ENCODE measurements around the gene GARIN3.
A peak's percentile ranks its signal among the peaks of the same experiment; 100 is the strongest.
"Not testable (repeated sequence)": the region's sequence is repeated elsewhere in the genome, so short reads cannot be mapped to it uniquely, and the experiment has no call there.

Gene GARIN3

GRCh38 chr5:157166214-157167213 lies at the start of gene GARIN3:
TSS of gene GARIN3 (minus strand) at chr5:157166264. CDS start at chr5:157166168, 96 bp downstream.
- FAIRE-seq (no peak), DNase-seq (ENCODE audit: low spot score) (no peak)

GRCh38 chr5:157215514-157216167 lies 49.6 kb upstream of the GARIN3 start:
- FAIRE-seq: no peak
- peak; percentile 28 for DNase-seq (ENCODE audit: low spot score)

- DNase-seq (ENCODE audit: low spot score) (no peak), FAIRE-seq (peak; percentile 60)
These were observed 48.9 kb upstream of the GARIN3 start for GRCh38 chr5:157214861-157215513.

- DNase-seq (ENCODE audit: low spot score) (no peak), FAIRE-seq (no peak)
These were observed 48.4 kb upstream of the GARIN3 start for GRCh38 chr5:157214415-157214814.

GRCh38 chr5:157213527-157214243 lies 47.6 kb upstream of the GARIN3 start:
- FAIRE-seq: no peak
- no peak for DNase-seq (ENCODE audit: low spot score)

GRCh38 chr5:157212307-157212706 lies 46.2 kb upstream of the GARIN3 start:
- DNase-seq (ENCODE audit: low spot score) (no peak), FAIRE-seq (no peak)

- not testable (repeated sequence) for FAIRE-seq
These were observed 44.6 kb upstream of the GARIN3 start for GRCh38 chr5:157210652-157211051.

GRCh38 chr5:157205708-157206107 lies 39.6 kb upstream of the GARIN3 start:
- FAIRE-seq (no peak), DNase-seq (ENCODE audit: low spot score) (no peak)

More at GRCh38 chr5:157210652-157211051, 44.6 kb upstream of the GARIN3 start:
- DNase-seq (ENCODE audit: low spot score): not testable (repeated sequence)

GRCh38 chr5:157204765-157205164 lies 38.7 kb upstream of the GARIN3 start:
- FAIRE-seq (no peak), DNase-seq (ENCODE audit: low spot score) (no peak)

- no peak for DNase-seq (ENCODE audit: low spot score)
- no peak for FAIRE-seq
These were observed 37.4 kb upstream of the GARIN3 start for GRCh38 chr5:157203417-157203816.

GRCh38 chr5:157201857-157202256 lies 35.8 kb upstream of the GARIN3 start:
- DNase-seq (ENCODE audit: low spot score) (no peak), FAIRE-seq (no peak)

GRCh38 chr5:157198277-157198986 lies 32.4 kb upstream of the GARIN3 start:
- FAIRE-seq (no peak), DNase-seq (ENCODE audit: low spot score) (no peak)

GRCh38 chr5:157197086-157197485 lies 31.0 kb upstream of the GARIN3 start:
- FAIRE-seq (no peak), DNase-seq (ENCODE audit: low spot score) (no peak)

- no peak for FAIRE-seq
- DNase-seq (ENCODE audit: low spot score): no peak
These were observed 30.0 kb upstream of the GARIN3 start for GRCh38 chr5:157196045-157196444.

GRCh38 chr5:157193699-157194424 lies 27.8 kb upstream of the GARIN3 start:
- FAIRE-seq (no peak), DNase-seq (ENCODE audit: low spot score) (no peak)

- FAIRE-seq (no peak), DNase-seq (ENCODE audit: low spot score) (no peak)
These were observed 23.2 kb upstream of the GARIN3 start for GRCh38 chr5:157189223-157189622.

GRCh38 chr5:157188270-157188669 lies 22.2 kb upstream of the GARIN3 start:
- FAIRE-seq (no peak), DNase-seq (ENCODE audit: low spot score) (no peak)

- DNase-seq (ENCODE audit: low spot score): no peak
- no peak for FAIRE-seq
These were observed 21.1 kb upstream of the GARIN3 start for GRCh38 chr5:157187046-157187754.

Measured in RCC 7860 (cell line).